AG09309 (cell line): ENCODE measurements around the gene HAGHL.
"Not testable (repeated sequence)": the region's sequence is repeated elsewhere in the genome, so short reads cannot be mapped to it uniquely, and the experiment has no call there.

Experiments used
- DNase-seq: peaks from one replicate; pipeline ENCODE4 v3.0.0-alpha.2; 2010; ENCODE audit warnings: low read depth
- H3K4me3 ChIP-seq: 2 replicates; pipeline ENCODE4 v1.5.1; 2011; ENCODE audit warnings: mild to moderate bottlenecking, low read depth, low read length, moderate library complexity; ENCODE audit not compliant: control insufficient read depth
- TF ChIP-seq, protein P1 (sequence below): IDR thresholded peaks from 2 replicates; pipeline ENCODE4 v1.5.1; 2011; ENCODE audit warnings: mild to moderate bottlenecking, low read depth, low read length, inconsistent platforms; ENCODE audit not compliant: insufficient read depth, control insufficient read depth; ENCODE audit errors: missing control alignments

Gene HAGHL

DNA sequence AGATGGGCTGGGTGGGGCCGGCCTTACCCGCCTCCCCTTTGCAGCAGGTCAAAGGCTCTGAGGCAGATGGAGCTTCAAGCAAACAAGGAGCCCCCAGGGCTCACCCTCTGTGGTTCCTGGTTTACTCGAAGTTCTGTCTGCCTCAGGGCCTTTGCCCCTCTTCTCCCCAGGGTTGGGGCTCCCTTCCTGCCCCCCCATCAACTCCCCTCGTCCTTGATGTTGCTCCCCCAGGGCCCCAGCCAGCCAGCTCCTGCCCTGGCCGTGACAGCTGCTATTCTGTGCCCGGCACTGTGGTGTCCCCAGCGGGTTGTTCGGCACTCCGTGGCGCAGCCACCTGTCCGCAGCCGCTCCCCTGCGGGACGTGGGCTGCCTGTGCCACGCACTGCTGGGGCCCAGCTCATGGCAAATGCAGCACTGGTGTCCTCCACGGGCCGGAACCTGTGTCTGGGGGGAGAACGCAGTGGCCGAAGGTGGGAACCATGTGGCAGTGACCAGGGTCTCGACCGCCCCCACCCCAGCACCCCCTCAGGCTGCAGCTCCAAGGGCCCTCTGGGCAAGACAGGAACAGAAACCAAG lies 16.3 kb upstream of the HAGHL start:
- H3K4me3 ChIP-seq = no peak overlapping the region
- no peak for DNase-seq
- TF ChIP-seq, protein P1, sequence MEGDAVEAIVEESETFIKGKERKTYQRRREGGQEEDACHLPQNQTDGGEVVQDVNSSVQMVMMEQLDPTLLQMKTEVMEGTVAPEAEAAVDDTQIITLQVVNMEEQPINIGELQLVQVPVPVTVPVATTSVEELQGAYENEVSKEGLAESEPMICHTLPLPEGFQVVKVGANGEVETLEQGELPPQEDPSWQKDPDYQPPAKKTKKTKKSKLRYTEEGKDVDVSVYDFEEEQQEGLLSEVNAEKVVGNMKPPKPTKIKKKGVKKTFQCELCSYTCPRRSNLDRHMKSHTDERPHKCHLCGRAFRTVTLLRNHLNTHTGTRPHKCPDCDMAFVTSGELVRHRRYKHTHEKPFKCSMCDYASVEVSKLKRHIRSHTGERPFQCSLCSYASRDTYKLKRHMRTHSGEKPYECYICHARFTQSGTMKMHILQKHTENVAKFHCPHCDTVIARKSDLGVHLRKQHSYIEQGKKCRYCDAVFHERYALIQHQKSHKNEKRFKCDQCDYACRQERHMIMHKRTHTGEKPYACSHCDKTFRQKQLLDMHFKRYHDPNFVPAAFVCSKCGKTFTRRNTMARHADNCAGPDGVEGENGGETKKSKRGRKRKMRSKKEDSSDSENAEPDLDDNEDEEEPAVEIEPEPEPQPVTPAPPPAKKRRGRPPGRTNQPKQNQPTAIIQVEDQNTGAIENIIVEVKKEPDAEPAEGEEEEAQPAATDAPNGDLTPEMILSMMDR = no peak

DNA sequence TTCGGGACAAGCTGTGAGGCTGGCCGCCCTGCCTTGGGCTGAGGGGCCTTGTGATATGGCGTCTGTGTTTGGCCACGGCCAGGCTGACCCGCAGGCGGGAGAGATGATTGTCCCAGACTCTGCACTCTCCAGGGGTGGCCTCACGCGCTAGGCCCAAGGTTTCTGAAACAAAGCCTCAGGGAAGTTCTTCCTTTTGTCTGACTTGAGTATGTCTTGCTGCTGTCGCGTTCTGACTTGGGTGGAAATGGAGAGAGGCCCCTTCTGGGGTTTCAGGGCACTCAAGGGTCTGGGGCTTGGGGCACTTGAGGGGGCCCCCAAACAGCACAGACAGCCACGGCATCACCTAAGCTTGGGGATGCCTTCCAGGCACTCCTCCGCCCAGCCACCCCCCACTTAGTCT lies 15.8 kb upstream of the HAGHL start:
- TF ChIP-seq, protein P1 = no peak
- DNase-seq = no peak
- H3K4me3 ChIP-seq = no peak overlapping the region

DNA sequence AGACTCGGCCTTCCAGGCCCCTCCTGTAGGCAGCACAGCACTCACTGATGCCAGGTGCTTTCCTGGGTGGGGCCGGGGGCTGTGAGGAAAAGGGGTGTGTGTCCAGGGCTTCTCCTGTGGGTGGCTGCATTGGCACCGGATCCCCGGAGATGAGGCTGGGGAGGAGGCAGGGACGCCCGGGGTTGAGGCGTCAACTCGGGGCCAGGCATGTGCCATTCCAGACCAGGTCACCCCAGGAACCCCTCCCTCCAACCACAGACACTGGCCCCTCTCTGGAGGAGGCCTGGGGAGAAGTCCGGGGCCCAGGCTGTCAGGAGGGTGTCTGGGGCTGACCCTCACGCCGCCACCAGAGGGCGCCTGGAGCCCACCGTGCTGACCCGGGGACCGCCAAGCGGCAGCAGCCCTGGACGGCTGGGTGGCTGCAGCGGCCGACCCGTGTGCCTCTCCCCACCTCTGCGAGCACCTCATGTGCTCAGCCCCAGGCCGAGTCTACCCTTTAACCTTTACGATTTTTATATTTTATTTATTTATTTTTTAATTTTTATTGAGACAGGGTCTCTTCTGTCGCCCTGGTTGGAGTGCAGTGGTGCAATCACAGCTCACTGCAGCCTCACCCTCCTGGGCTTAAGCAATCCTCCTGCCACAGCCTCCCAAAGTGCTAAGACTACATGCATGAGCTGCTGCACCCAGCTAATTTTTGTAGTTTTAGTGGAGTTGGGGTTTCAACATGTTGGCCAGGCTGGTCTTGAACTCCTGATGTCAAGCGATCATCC lies 15.2 kb upstream of the HAGHL start:
- DNase-seq = no peak
- TF ChIP-seq, protein P1 = peak; percentile 86
- H3K4me3 ChIP-seq = no peak overlapping the region

DNA sequence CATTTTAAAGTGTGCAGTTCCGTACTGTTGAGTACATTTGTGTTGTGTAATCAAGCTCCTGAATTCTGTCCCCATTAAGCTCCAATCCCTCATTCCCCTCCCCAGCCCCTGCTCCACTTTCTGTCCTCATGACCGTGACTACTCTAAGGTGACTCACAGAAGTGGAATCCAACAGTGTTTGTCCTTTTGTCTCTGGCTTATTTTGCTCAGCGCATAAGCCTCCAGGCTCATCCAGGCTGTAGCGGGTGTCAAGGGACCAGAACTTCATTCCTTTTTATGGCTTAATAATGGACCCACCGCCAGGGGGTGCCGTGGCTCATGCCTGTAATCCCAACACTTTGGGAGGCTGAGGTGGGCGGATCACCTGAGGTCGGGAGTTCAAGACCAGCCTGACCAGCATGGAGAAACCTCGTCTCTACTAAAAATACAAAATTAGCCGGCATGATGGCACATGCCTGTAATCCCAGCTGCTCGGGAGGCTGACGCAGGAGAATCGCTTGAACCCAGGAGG lies 14.1 kb upstream of the HAGHL start:
- TF ChIP-seq, protein P1 = peak; percentile 61
- peak; percentile 81 for DNase-seq
- not testable (repeated sequence) for H3K4me3 ChIP-seq

DNA sequence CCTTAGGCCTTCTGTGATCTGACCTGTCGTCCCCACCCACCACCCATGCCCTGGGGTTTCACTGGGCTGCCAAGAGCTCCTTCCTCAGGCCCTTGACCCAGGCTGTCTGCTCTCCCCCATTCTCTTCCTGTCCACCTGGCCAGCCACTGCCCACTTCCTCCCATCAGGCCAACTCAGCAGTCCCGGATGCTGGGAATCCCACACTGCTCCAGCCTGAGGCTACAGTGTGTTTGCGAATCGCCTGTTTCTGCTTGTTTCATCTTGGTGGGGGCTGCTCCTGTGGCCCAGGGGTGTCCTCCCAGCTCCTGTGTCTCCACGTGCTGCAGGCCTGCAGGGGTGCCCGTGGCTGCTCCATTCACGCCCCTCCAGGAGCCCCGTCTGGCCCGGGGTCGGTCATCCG lies 12.8 kb upstream of the HAGHL start:
- DNase-seq = no peak
- H3K4me3 ChIP-seq = no peak overlapping the region
- TF ChIP-seq, protein P1 = no peak

DNA sequence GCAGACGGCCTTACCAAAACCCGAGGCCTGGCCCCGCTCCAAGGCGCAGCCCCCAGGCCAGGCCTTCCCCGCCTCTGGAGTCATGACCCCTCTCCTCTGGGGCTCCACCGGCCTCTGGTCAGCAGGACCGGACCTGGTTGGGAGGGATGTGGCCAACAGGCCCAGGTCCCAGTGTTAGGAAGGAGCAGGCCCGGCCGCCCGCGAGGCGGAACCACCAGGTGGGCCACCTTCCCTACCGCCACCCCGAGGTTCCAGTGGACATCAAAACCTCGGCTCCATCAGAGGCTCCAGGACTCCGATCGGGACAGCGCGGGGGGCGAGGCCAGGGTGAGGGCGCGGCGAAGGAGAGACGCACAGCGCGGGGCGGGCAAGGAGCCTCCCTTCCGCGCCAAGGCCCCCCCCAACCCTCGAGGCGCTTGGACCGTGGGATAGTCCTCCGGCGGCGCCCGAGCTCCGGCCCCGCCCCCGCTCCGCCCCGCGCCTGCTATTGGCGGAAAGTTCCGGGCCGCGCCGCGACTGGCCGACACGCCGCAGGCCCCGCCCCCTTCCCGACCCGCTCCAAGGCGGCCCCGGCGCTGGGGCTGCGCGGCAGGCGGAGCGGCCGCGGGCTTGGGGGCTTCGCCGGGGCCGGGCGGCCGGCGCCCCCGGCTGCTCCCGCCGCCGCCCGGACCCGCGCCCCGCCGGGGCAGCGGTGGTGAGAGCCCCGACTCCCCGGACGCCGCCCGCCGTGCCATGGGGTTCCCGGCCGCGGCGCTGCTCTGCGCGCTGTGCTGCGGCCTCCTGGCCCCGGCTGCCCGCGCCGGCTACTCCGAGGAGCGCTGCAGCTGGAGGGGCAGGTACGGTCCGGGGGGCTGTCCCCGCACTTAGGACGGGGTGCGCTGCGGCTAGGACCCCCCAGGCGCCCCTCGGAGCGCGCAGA lies 12.1 kb upstream of the HAGHL start, which contains the start of gene METRN:
METRN (plus strand) TSS at position 561 of the 919 bp plus-strand sequence; CDS start at position 733, 172 bp downstream.
- no peak for DNase-seq
- H3K4me3 ChIP-seq = peak within 1 kb of the TSS; percentile 54
- TF ChIP-seq, protein P1 = no peak
